ENCODE results near the gene SLMAP.
A peak's percentile ranks its signal among the peaks of the same experiment; 100 is the strongest.

SLMAP gene

GRCh38 chr3:57729334-57730045 lies 26.6 kb upstream of the SLMAP start:
- TF ChIP-seq SPI1 (IDR thresholded peaks at IDR 0.05; ENCODE audit: borderline replicate concordance, low read depth) (peak; percentile 80), CTCF (IDR thresholded peaks at IDR 0.05; ENCODE audit: insufficient read depth, low read length) (no peak)
- peak overlapping the region; percentile 78 for H3K27ac ChIP-seq (replicated peaks)
- no peaks in the 10 kb centered on the region for H3K27me3 ChIP-seq (ENCODE audit: insufficient read depth, poor library complexity, severe bottlenecking)
- peak; percentile 58 to 82 for DNase-seq (ENCODE audit: low read depth in 1 of 2, low spot score in 1 of 2)
- no peak overlapping the region for H3K4me3 ChIP-seq (replicated peaks; ENCODE audit: insufficient read depth, low read length)

GRCh38 chr3:57730682-57731081 lies 25.4 kb upstream of the SLMAP start:
- DNase-seq (ENCODE audit: low read depth in 1 of 2, low spot score in 1 of 2): no peak
- no peaks in the 10 kb centered on the region for H3K27me3 ChIP-seq (ENCODE audit: insufficient read depth, poor library complexity, severe bottlenecking)
- TF ChIP-seq POLR2AphosphoS5 (IDR thresholded peaks at IDR 0.05; ENCODE audit: low read depth): no peak
- TF ChIP-seq CTCF (IDR thresholded peaks at IDR 0.05; ENCODE audit: insufficient read depth, low read length): no peak
- no peak for TF ChIP-seq SPI1 (IDR thresholded peaks at IDR 0.05; ENCODE audit: borderline replicate concordance, low read depth)
- no peak for TF ChIP-seq GABPA (IDR thresholded peaks at IDR 0.05; ENCODE audit: low read depth)
- TF ChIP-seq, protein P1, sequence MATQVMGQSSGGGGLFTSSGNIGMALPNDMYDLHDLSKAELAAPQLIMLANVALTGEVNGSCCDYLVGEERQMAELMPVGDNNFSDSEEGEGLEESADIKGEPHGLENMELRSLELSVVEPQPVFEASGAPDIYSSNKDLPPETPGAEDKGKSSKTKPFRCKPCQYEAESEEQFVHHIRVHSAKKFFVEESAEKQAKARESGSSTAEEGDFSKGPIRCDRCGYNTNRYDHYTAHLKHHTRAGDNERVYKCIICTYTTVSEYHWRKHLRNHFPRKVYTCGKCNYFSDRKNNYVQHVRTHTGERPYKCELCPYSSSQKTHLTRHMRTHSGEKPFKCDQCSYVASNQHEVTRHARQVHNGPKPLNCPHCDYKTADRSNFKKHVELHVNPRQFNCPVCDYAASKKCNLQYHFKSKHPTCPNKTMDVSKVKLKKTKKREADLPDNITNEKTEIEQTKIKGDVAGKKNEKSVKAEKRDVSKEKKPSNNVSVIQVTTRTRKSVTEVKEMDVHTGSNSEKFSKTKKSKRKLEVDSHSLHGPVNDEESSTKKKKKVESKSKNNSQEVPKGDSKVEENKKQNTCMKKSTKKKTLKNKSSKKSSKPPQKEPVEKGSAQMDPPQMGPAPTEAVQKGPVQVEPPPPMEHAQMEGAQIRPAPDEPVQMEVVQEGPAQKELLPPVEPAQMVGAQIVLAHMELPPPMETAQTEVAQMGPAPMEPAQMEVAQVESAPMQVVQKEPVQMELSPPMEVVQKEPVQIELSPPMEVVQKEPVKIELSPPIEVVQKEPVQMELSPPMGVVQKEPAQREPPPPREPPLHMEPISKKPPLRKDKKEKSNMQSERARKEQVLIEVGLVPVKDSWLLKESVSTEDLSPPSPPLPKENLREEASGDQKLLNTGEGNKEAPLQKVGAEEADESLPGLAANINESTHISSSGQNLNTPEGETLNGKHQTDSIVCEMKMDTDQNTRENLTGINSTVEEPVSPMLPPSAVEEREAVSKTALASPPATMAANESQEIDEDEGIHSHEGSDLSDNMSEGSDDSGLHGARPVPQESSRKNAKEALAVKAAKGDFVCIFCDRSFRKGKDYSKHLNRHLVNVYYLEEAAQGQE (IDR thresholded peaks at IDR 0.05; ENCODE audit: insufficient replicate concordance, low read depth): no peak
- H3K4me3 ChIP-seq (replicated peaks; ENCODE audit: insufficient read depth, low read length): no peak overlapping the region
- peak overlapping the region; percentile 78 for H3K27ac ChIP-seq (replicated peaks)

DNA sequence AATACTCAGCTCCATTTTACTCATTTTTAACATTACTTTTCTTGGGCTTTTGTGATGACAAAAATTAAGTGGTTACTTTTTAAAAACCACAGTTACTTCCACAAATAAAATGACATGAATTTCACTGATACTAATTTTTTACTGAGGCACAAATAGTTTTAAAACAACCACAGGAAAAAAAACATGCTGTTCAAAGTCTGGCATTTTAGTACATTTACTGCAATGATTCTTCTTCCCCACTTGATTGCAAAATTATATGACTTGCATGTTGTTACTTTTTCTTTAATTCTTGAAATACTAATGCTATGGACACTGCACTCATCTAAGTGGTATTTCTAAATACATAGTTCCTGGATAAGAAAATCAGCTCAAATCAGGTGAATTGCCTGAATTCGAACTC lies 24.8 kb upstream of the SLMAP start:
- no peak overlapping the region for H3K4me3 ChIP-seq (replicated peaks; ENCODE audit: insufficient read depth, low read length)
- DNase-seq (ENCODE audit: low read depth in 1 of 2, low spot score in 1 of 2): no peak
- peak overlapping the region; percentile 78 for H3K27ac ChIP-seq (replicated peaks)
- TF ChIP-seq GABPA (IDR thresholded peaks at IDR 0.05; ENCODE audit: low read depth) (no peak), SPI1 (IDR thresholded peaks at IDR 0.05; ENCODE audit: borderline replicate concordance, low read depth) (no peak), CTCF (IDR thresholded peaks at IDR 0.05; ENCODE audit: insufficient read depth, low read length) (no peak), POLR2AphosphoS5 (IDR thresholded peaks at IDR 0.05; ENCODE audit: low read depth) (no peak)
- TF ChIP-seq, protein P1 (IDR thresholded peaks at IDR 0.05; ENCODE audit: insufficient replicate concordance, low read depth): no peak
- H3K27me3 ChIP-seq (ENCODE audit: insufficient read depth, poor library complexity, severe bottlenecking): no peaks in the 10 kb centered on the region

DNA sequence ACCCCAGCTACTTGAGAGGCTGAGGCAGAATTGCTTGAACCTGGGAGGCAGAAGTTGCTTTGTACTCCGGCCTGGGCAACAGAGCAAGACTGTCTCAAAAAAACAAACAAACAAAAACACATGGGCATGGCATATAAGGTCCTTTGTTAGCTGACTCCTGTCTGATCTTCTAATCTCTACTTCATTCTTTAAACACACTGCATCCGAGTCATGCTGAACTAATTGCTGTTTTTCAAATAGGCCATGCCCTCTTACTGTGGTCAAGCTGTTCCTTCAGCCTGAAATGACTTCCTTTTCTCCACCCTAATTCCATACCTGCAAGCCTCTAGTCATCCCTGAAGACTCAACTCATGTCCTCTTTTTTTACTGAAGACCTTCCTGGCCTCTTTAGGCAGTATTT lies 22.3 kb upstream of the SLMAP start:
- DNase-seq (ENCODE audit: low read depth in 1 of 2, low spot score in 1 of 2): no peak
- Histone ChIP-seq H3K27ac (replicated peaks) (no peak overlapping the region), H3K4me3 (replicated peaks; ENCODE audit: insufficient read depth, low read length) (no peak overlapping the region), H3K27me3 (ENCODE audit: insufficient read depth, poor library complexity, severe bottlenecking) (no peaks in the 10 kb centered on the region)
- TF ChIP-seq CTCF (IDR thresholded peaks at IDR 0.05; ENCODE audit: insufficient read depth, low read length) (no peak), GABPA (IDR thresholded peaks at IDR 0.05; ENCODE audit: low read depth) (no peak), SPI1 (IDR thresholded peaks at IDR 0.05; ENCODE audit: borderline replicate concordance, low read depth) (no peak), POLR2AphosphoS5 (IDR thresholded peaks at IDR 0.05; ENCODE audit: low read depth) (no peak)
- TF ChIP-seq, protein P1 (IDR thresholded peaks at IDR 0.05; ENCODE audit: insufficient replicate concordance, low read depth): no peak

Measured in HL-60 (cell line).